Activated effector memory CD4-positive, alpha-beta T cell treated with Interleukin-2 at 50 U/mL for 16 hours (primary cell): ENCODE results near the gene WDR81.
"Not testable (repeated sequence)": the region's sequence is repeated elsewhere in the genome, so short reads cannot be mapped to it uniquely, and the experiment has no call there.

Source experiments
- DNase-seq: peaks from one replicate; pipeline ENCODE4 v3.0.0-alpha.2; 2020

Gene WDR81

DNA sequence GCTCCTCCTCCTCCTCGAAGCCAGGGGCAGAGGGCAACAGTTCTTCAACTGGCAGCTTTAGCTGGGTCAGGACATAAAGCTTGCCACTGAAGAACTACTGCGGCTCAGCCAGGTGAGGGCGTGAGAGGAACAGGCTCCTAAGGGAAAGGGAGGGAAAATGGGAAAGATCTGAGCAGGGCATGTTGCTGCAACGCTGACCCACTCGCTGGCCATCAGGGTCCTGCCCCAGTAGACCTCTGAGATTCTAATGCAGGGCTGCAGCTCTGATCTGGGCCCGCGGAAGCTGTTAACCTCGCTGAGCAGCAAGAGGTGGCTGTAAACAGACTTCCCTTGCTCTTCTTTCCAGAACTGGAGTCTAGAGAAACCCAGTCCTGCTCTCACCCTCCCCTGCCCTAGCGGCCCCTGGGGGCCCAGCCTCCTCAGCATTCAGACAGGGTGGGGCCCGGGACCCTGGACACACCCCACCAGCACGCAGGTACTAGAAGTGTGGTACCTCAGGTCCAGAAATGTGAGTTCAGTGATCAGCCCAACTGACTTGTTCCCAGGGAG, 10.6 kb upstream of the WDR81 start:
- no peak for DNase-seq

DNA sequence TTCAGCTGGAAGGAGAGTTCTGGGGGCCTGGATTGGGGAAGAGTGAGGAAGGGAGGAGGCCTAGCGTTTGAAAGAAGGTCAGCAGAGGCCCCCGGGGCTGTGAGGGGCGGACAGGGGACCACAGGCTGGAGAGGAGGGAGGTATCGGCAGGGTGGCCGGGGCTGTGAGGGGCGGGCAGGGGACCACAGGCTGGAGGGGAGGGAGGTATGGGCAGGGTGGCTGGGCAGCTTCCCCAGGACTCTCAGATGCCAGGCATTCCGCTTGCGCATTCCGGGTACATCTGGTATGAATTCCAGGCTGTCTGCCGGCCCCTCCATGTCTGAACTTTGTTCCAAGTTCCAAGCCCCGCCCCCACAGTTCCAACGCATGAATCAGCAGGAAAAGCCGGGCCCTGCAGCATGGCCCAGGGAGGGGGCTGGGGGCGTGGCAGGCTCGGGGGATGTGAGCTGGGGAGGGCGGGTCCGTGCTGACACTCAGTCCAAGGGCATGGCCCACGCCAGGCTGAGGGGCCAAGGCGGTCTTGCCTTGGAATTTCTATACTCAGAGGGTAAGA, 10.0 kb upstream of the WDR81 start:
- no peak for DNase-seq

DNA sequence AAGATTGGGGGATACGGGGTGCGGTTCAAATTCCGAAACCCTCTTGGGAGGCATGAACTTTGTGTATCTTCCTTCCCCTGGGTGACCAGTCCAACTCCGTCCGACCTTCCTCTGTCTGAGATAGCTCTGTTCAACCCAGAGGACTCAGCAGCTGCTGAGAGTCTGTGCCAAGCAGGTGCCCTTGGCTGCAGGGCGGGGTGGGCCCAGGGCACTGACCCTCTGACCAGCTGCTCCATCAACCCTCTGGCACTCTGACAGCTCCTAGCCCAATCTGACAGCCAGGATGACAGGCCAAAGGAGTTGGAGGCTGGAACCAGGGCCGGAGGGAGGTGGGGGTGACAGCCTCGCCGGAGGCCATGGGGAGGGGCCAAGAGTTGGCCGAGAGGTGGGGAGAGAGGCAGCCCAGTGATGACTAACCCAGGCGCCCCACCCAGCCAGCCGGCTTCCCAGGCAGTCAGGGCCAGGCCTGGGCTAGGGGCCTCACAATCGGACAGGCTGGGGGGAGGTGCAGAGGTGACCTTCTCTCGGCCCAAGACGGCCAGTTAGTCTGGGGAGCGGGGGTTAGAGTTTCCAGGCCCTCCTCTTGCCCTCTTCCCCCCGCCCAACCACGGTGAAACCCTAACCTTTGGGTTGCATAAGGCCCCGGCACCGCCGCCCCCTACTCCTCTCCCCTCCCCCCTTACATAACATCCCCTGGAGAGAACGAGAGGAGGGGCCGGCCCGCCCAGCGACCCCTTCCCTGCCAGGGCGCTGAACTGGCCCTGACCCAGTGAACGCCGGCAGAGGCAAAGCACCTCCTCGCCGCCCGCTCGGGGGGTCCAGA, 9.3 kb upstream of the WDR81 start:
- DNase-seq = peak; percentile 45

DNA sequence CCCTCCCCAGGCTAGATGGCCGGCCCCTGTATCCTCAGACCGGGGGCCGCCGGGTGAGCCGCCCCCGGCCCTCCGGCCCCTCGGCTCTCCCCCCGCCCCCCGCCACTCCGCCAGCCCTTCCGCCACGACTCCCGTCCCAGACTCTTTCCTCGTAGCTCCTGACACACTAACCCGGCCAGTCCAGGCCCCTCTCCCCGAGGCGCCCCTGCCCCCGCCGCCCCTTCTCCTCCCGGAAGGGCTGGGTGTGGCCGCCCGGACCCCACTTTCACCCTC, 8.8 kb upstream of the WDR81 start:
- DNase-seq = no peak

DNA sequence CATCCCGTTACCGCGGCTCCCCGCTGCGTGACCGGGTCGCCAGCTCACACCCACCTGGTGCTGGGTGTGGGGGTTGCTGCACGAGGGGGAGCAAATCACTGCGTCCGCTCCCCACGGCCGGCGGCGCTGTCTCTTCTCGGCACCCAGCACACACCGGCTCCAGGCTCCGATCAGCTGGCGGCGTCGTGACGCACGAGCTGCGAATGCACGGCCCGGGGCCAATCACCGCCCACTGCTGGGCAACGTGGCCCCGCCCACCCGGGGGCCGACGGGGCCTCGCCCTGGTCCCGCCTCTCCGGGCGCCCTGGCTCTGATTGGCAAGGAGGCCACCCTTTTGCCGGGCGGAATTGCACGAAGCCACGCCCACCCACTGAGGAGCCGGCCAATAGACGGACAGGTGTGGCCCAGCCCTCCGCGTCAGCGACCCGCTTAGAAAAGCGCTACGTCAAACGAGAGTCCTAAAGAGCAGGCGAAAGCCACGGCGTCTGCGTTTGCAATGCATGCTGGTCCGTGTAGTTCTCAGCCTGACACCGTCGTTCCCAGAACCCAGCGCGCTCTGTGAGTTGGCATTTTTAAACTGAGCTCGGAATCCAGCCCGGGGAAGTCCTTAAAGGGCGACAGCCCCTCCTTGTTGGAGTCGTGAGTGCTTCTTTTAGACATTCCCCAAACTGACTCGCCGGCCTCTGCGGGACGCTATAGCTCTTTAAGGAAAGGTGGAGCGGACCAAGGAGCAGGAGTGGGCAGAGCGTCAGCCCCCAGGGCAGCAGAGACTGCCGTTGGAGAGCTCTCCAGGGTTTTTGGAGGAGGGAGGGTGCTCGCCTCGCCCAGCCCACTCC, 8.2 kb upstream of the WDR81 start:
- peak; percentile 100 for DNase-seq

DNA sequence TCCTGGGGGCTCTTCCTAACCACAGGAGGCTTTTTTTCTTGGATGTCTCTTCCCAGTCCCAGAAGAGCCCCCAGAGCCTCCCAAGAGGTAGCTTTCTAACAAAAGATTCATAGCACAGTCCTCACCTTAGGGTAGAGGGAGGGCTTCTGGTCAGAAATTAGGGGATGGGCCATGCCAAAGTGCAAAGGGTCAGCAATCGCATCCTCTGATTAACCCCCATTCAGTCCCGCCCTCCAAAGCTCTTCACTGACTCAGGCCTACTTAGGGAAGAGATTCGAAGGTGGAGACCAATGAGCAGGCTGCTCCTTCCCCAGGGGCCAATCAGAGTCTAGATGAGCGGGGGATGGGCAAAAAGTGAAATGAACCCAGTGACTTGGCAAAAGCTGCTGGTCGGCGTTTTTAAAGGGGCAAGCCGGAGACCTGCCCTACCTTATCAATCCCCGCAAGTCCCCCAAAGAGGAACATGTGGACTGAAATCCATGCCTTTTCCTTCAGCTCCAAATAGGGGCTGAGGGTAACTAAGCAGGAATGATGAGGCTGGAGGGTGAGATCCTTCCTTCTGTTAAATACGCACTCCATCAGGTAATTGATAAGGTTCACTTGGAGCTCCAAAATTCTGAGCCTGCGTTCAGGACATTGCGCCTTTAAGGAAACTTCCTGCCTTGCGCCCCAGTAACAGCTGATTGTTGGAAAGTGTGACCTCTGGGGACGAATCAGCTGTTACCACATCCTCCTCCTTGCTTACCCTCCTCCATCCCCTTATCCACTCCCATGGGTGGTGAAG, 7.4 kb upstream of the WDR81 start:
- DNase-seq = peak; percentile 72

DNA sequence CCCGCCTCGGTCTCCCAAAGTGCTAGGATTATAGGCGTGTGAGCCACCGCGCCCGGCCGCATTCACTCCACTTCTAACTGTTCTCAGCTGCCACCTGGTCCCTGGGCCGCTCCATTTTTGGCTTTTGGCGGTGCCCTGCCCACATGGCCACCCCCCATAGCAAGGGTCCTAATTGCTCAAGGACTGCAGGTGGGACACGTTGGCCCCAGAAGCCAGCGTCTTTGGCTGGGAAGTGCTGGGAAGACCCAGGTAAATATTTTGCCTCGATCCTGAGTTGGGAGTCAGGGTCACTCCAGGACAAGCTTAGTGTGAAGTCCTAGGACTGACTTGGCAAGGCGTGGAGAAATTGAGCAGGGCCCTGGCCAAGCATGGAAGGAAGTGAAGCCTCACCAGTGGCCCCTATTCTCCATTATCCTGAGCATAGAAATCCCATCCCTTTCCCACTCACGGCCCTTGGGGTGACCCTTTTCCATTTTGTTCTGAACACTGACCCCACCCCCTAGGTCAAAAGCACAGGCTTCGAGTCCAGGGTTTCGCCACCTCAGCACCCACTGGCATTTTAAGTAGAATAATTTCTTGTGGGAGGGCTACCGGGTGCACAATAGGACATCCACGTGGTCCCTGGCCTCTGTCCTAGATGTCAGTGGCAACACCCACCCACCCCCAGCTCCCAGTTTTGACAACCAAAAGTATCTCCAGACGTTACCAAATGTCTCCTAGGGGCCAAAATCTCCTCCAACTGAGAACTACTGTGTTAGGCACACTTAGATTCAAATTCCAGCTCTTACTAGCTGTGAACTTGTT, 5.9 kb upstream of the WDR81 start:
- DNase-seq = no peak

DNA sequence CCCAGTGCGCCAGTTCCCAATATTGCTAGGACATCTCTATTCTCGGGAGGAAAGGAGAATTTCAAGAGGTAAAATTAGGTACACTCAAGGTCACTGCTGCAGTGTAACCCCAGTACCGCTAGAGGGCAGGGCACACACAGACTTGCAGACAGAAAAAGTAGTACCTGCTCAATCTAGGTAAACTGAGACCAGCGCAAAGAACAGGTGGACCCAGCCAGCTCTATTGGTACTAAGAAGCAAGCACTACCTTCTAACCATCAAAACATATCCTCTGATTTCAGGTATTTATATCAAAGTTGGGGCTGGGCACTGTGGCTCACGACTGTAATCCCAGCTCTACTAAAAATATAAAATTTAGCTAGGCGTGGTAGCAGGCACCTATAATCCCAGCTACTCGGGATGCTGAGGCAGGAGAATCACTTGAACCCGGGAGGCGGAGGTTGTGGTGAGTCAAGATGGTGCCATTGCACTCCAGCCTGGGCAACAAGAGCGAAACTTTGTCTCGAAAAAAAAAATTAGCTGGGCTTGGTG, 3.6 kb upstream of the WDR81 start:
- peak; percentile 52 for DNase-seq

DNA sequence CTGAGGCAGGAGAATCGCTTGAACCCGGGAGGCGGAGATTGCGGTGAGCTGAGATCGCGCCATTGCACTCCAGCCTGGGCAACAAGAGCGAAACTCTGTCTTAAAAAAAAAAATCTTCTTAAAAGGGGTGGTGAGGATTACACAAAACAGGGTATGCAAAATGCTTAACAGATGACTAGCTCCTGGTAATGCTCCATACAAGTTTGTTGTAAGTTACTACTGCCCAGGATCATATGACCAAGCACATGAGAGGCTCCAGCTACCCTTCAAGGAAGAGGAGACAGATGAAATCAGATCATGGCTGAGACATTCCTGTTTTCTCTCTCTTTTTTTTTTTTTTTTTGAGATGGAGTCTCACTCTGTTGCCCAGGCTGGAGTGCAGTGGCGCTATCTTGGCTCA, 2.5 kb upstream of the WDR81 start:
- not testable (repeated sequence) for DNase-seq

DNA sequence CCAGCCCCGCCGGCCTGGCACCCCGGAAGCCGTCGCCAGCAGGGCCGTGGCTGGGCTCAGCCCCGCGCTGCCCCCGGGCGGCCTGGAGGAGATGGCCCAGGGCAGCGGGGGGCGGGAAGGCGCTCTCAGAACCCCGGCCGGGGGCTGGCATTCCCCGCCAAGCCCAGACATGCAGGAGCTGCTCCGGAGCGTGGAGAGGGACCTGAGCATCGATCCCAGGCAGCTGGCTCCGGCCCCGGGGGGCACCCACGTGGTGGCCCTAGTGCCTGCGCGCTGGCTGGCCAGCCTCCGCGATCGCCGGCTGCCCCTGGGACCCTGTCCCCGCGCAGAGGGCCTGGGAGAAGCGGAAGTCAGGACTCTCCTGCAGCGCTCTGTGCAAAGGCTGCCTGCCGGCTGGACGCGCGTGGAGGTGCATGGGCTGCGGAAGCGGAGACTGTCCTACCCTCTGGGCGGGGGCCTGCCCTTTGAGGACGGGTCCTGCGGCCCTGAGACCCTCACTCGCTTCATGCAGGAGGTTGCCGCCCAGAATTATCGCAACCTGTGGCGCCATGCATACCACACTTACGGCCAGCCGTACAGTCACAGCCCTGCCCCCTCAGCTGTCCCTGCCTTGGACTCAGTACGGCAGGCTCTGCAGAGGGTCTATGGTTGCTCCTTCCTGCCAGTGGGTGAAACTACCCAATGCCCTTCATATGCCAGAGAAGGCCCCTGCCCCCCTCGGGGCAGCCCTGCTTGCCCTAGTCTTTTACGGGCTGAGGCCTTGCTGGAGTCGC, 551 bp downstream of the WDR81 start:
- DNase-seq = no peak

DNA sequence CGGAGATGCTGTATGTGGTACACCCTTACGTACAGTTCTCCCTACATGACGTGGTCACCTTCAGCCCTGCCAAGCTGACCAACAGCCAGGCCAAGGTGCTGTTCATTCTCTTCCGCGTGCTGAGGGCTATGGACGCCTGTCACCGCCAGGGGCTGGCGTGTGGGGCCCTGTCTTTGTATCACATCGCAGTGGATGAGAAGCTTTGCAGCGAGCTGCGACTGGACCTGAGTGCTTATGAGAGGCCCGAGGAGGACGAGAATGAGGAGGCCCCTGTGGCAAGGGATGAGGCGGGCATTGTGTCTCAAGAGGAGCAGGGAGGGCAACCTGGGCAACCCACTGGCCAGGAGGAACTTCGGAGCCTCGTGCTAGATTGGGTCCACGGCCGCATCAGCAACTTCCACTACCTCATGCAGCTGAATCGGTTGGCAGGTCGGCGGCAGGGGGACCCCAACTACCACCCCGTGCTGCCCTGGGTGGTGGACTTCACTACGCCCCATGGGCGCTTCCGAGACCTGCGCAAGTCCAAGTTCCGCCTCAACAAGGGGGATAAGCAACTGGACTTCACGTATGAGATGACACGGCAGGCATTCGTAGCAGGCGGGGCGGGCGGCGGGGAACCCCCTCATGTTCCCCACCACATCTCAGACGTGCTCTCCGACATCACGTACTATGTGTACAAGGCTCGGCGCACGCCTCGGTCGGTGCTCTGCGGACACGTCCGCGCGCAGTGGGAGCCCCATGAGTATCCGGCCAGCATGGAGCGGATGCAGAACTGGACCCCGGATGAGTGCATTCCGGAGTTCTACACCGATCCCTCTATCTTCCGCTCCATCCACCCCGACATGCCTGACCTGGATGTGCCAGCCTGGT, 1.4 kb downstream of the WDR81 start:
- no peak for DNase-seq

DNA sequence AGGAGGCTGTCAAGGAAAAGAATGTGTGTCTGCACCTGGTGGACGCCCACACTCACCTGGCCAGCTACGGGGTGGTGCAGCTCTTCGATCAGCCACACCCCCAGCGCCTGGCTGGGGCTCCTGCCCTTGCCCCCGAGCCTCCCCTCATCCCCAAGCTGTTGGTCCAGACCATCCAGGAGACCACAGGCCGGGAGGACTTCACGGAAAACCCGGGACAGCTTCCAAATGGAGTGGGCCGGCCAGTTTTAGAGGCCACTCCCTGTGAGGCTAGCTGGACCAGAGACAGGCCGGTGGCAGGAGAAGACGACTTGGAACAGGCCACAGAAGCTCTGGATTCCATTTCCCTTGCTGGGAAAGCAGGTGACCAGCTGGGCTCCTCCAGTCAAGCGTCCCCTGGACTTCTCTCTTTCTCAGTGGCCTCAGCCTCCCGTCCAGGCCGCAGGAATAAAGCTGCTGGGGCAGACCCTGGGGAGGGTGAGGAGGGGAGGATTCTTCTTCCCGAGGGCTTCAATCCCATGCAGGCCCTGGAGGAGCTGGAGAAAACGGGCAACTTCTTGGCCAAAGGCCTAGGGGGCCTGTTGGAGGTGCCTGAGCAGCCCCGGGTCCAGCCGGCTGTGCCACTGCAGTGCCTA, 2.2 kb downstream of the WDR81 start:
- DNase-seq = no peak

DNA sequence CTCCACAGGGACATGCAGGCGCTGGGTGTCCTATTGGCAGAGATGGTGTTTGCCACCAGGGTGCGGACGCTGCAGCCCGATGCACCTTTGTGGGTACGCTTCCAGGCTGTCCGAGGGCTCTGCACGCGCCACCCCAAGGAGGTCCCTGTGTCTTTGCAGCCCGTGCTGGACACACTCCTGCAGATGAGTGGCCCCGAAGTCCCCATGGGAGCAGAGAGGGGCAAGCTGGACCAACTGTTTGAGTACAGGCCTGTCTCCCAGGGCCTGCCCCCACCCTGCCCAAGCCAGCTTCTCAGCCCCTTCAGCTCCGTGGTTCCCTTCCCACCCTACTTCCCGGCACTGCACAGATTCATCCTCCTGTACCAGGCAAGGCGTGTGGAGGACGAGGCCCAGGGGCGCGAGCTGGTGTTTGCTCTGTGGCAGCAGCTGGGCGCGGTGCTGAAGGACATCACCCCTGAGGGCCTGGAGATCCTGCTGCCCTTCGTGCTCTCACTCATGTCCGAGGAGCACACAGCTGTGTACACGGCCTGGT, 2.8 kb downstream of the WDR81 start:
- no peak for DNase-seq

DNA sequence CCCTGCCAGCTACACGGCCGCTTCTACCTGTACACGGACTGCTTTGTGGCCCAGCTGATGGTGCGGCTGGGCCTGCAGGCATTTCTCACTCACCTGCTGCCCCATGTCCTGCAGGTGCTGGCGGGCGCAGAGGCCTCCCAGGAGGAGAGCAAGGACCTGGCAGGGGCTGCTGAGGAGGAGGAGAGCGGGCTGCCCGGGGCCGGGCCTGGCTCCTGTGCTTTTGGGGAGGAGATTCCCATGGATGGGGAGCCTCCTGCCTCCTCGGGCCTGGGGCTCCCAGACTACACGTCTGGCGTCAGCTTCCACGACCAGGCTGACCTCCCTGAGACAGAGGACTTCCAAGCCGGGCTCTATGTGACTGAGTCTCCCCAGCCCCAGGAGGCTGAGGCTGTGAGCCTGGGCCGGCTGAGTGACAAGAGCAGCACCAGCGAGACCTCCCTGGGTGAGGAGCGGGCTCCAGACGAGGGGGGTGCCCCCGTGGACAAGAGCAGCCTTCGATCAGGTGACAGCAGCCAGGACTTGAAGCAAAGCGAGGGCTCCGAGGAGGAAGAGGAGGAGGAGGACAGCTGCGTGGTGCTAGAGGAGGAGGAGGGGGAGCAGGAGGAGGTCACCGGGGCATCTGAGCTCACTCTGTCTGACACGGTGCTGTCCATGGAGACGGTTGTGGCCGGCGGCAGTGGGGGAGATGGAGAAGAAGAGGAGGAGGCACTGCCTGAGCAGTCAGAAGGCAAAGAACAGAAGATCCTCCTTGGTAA, 3.5 kb downstream of the WDR81 start:
- DNase-seq = no peak

DNA sequence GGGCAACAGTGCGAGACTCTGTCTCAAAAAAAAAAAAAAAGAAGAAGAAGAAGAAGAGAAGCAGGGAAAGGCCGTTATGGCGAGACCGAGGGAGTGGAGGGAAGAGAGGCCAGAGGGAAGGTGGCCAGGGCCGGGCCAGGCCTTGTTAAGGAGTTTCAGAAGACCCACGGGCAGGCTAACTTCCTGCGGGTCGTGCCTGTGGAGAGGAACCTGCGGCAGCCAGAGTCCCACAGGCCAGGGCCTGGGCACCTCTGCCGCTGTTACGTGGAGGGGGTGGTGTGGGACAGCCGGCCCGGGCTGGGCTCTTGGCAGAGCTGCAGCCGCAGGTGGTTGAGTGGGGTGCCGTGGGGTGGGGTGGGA, 5.4 kb downstream of the WDR81 start:
- DNase-seq = no peak

DNA sequence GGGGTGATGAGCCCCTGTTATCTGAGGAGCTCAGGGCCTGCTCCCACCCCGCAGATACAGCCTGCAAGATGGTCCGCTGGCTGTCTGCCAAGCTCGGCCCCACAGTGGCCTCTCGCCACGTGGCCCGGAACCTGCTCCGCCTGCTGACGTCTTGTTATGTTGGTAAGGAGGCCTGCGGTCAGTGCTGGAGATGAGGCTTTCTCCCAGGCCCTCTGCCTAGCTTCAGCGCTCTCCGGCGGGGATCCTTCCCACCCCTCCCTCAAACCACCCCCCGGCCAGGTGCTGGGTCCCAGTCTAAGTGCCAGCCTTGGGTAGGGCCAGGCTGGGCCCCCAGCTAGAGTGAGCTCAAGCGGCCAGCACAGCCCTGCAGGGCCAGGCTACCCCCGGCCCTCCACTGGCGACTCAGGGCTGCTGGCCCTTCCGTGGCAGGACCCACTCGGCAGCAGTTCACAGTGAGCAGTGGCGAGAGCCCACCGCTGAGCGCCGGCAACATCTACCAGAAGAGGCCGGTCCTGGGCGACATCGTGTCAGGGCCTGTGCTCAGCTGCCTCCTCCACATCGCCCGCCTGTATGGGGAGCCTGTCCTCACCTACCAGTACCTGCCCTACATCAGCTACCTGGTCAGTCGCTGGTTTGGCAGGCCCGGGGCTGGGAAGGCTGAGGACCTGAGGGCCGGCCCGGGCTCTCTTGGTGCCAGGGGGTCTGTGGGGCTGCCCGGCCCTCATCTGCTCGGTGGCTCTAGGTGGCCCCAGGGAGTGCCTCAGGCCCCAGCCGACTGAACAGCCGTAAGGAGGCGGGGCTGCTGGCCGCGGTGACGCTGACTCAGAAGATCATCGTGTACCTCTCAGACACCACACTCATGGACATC, 6.1 kb downstream of the WDR81 start:
- no peak for DNase-seq

DNA sequence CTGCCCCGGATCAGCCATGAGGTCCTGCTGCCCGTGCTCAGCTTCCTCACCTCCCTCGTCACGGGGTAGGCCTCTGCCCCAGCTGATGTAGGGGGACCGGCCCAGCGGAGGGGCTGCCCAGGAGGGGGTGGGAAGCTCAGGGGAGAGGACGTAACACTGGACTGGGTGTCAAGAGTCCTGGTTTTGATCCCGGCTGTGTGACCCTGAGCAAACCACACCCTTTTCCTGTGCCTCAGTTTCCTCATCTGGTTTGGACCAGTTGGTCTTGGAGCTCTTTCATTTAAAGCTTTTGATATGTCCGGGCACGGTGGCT, 6.6 kb downstream of the WDR81 start:
- DNase-seq = no peak
